Measurements from ENCODE around the gene LIPC. TPM values are rescaled to one million over a fixed set of nuclear protein-coding genes. Genes with fewer than 3 reads are reported as not detected.

Gene LIPC
- total RNA-seq, 2 donors from 2014 or later = 0.50 to 0.68 TPM

DNA sequence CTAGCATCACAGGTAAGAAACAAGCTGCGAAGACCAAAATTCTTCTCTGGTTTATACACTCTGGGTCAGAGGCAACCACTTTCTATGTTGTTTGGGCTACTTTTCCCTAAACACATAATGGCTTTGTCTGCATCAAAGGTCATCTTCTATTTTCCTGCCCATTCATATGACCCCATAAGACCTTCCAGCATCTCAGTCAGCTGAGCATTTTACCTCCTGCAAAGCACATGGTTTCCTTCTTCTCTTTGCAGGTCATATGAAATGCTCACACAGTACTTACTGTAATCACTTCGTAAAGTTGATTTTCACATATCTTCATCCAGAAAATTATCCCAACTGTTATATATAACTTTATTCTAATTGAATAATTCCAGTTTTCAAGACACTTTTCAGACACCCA, 34.8 kb downstream of the LIPC start:
- no peak for DNase-seq
- ATAC-seq = no peak
- intact Hi-C loops (cut with DNase I) = no loop called here

DNA sequence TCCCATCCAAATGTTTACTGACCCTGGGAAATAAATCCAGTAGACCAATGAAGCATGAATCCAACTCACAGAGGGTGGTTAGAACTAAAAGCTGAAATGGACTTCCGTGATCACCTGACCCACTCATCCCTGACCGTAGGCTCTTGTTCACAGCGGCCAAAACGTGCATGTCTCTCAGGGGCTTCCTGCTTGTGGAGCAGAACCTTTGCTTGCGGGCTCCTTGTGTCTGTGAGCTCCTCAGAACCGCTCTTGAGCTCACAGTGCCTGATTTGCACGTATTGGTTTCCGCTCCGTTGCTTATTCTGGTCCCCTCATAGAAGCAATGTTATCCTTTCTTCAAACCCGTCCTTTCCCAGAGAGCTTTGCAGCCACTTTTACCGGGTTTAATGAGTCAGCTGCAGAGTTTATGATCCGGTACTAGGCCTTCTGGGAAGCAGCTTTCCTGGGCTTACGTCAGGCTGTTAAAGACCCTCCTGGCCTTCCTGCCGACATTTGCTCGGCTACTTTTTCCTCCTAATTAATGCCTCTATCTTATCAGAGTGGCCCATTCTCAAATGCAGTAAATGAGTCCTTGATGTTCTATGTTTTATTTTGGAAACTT, 35.4 kb downstream of the LIPC start:
- intact Hi-C loops (cut with DNase I) = no loop called here
- ATAC-seq (no peak), DNase-seq (no peak)

- DNase-seq (no peak), ATAC-seq (no peak)
- intact Hi-C loops (cut with DNase I) = no loop called here
Measured at GRCh38 chr15:58467722-58468423, 36.1 kb downstream of the LIPC start.

DNA sequence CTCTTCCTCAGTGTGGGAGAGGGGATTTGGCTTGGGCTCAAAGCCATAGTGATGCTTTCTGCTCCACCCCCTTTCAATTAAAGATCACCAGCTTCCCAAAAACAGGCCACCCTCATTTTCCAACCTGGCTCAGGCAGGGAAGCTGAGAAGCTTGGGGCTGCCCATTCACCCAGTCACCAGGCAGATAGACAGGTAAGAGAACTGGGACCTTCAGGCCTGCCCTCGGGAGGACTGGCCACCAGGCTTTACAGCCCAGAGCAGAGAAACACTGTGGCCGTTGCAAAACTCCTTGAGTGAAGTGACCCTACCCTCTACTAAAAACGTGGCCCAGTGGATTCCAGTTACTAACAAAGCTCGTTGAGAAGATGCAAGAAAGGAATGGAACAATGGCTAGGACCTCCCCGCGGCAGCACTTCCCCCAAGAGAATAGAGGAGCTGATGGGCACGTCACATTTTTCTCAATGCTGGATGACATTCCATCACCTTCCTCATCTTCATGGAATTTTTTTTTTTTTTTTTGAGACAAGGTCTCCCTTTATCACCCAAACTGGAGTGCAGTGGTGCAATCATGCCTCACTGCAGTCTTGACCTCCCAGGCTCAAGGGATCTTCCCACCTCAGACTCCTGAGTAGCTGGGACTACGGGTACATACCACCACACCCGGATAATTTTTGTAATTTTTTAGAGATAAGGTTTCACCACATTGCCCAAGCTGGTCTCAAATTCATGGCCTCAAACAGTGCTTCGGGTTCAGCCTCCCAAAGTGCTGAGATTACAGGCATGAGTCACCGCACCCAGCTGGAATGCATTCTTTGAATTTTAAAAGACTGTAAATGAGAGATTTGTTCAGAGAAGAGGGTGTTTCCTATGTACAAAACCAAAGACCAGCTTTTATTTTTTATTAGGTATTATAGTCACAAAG, 37.9 kb downstream of the LIPC start:
- intact Hi-C loops (cut with DNase I) = no loop called here
- peak; percentile 58 to 88 for ATAC-seq
- DNase-seq = peak; percentile 58

DNA sequence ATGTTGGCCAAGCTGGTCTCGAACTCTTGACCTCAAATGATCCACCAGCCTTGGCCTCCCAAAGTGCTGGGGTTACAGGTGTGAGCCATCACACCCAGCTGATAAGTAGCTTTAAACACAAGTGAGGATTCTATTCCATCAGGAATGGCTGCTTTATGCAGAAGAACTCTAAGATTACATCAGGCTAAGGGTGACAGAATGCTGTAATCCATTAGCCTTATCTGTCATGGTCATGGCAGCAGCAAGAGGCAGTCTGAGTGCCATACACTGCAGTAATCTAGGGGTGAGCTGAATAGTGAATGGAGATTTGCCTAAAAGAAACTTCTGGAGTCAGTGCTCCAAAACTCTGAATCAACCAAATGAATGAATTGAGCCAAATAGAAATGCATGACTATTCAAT, 39.6 kb downstream of the LIPC start:
- intact Hi-C loops (cut with DNase I) = no loop called here
- no peak for DNase-seq
- no peak for ATAC-seq

DNA sequence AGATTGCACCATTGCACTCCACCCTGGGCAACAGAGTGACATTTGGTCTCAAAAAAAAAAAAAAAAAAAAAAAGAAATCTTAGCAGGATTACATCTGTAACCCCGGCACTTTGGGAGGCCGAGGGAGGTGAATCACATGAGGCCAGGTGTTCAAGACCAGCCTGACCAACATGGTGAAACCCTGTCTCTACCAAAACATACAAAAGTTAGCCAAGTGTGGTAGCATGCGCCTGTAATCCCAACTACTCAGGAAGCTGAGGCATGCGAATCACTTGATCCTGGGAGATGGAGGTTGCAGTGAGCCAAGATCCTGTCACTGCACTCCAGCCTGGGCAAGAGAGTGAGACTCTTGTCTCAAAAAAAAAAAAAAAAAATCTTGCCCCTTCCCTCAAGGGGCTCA, 40.4 kb downstream of the LIPC start:
- ATAC-seq (no peak), DNase-seq (no peak)
- intact Hi-C loops (cut with DNase I) = no loop called here

DNA sequence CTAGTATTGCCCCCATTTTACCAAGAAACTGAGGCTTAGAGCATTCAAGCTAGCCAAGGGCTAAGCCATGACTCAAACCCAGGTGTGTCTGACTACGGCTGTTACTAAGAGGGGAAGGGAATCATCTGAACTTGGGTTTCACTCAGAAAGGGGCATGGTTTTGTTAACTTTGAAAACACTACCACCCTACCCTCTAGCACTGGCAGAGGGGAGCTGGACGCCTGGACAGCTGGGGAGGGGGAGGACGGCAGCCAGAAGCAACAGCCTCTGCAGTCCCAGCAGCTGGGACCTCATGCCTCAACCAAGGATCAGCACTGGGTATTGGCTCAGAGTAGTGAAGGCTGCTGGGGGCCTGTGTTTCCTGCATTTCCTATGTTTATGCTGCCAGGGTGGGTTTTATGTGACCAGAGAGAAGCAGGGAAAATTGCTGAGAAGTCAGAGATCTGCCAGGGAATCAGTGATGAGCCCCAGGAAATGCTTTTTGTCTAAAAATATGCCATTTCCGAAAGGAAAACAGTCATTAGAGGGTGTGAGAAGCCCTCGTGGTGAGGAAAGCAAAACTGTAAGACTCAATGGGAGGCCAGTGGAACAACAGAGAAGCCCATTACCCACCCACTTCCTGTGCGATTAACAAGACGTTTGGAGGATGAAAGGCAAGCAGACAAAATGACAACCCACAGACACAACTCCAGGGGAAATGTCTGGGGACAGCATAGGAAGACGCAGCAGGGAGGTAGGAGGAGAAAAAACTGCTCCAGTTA, 41.2 kb downstream of the LIPC start:
- intact Hi-C loops (cut with DNase I) = no loop called here
- no peak for DNase-seq
- peak in 1 of 2 donors; percentile 3 for ATAC-seq

DNA sequence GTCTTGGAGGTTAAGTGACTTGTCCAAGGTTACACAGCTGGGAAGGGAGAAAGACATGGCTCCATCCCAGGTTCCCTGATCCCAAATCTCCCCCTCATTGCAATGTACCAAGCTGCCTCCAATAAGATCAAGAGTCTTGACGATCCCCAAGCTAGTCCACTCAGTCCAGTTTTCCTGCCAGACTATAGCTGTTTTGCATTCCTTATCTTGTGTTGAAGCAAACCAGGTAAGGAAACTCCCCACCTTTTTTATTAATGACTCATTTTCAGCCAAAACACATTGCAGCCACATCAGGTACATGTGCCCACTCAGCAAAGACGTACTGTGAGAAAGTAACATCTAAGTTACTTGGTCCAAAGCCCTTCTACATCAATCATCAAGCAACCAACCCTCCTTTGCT, 41.9 kb downstream of the LIPC start:
- DNase-seq (no peak), ATAC-seq (peak in 1 of 2 donors; percentile 61)
- intact Hi-C loops (cut with DNase I) = no loop called here

DNA sequence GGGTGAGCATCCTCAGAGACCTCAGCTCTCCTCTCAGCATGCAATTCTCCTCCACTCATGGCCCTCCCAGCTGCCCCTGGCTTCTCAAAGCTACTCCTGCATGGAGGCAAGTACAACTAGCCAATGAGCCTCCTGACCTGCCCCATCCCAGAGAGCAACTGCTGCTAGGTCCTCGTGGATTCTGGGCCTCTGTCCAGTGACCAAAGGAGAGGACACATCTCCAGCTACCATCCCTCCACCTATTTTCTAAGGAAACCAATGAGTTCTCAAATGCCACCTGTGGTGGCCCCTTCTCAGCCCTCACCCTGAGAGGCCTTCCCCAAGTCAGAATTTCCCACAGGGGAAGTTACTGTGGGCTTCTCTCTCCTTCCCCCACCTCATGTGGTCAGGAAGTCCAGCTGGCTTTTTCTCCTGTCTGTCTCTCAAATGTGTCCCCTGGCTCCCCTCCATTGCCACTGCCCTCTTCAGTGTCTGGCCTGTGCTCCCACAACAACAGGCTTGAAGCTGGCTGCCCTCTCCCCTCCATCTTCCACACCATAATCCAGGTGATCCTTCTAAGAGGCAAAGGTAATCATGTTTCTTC, 43.0 kb downstream of the LIPC start:
- DNase-seq (no peak), ATAC-seq (no peak)
- intact Hi-C loops (cut with DNase I) = no loop called here

- ATAC-seq (peak; percentile 36 to 60), DNase-seq (peak; percentile 37)
- intact Hi-C loops (cut with DNase I) = no loop called here
Measured at GRCh38 chr15:58475573-58476524, 44.1 kb downstream of the LIPC start.

GRCh38 chr15:58476525-58477162, 44.9 kb downstream of the LIPC start:
- intact Hi-C loops (cut with DNase I) = no loop called here
- DNase-seq = no peak
- no peak for ATAC-seq

- DNase-seq = no peak
- intact Hi-C loops (cut with DNase I) = no loop called here
- no peak for ATAC-seq
Measured at GRCh38 chr15:58477170-58477569, 45.4 kb downstream of the LIPC start.

DNA sequence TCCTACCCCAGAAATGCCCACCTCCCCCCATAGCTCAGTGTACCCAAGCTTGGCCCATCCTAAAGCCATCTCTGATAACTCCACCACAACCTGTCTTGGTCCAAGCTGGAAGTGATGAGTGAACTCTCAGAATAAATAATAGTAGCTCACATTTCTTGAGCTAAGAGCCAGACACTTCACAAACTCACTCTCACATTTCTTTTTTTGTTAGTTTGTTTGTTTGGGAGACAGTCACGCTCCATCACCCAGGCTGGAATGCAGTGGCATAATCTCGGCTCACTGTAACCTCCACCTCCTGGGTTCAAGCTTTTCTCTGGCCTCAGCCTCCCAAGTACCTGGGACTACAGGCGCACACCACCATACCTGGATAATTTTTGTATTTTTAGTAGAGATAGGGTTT, 46.2 kb downstream of the LIPC start:
- DNase-seq = no peak
- ATAC-seq = no peak
- intact Hi-C loops (cut with DNase I) = no loop called here

- no peak for ATAC-seq
- no peak for DNase-seq
- intact Hi-C loops (cut with DNase I) = no loop called here
Measured at GRCh38 chr15:58478579-58478978, 46.8 kb downstream of the LIPC start.

DNA sequence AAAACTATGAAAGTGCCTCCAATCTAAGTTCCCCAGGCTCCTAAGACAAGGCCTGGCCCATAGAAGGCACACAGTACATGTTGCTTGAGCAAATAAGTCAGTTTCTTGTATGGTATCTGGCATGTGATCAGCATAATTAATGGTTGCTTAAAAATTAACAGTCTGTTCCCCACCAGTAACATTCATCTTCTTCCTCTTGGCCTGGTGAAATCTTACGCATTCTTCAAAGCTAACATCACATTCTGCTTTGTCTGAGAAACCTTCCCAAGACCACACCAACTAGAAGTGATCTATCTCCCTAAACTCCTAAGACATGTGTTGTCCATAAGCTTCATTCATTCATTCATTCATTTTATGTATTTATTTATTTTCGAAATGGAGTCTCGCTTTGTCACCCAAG, 48.1 kb downstream of the LIPC start:
- DNase-seq (no peak), ATAC-seq (no peak)
- intact Hi-C loops (cut with DNase I) = no loop called here

GRCh38 chr15:58483376-58483775, 51.6 kb downstream of the LIPC start:
- no peak for DNase-seq
- intact Hi-C loops (cut with DNase I) = no loop called here
- ATAC-seq = peak in 1 of 2 donors; percentile 41

DNA sequence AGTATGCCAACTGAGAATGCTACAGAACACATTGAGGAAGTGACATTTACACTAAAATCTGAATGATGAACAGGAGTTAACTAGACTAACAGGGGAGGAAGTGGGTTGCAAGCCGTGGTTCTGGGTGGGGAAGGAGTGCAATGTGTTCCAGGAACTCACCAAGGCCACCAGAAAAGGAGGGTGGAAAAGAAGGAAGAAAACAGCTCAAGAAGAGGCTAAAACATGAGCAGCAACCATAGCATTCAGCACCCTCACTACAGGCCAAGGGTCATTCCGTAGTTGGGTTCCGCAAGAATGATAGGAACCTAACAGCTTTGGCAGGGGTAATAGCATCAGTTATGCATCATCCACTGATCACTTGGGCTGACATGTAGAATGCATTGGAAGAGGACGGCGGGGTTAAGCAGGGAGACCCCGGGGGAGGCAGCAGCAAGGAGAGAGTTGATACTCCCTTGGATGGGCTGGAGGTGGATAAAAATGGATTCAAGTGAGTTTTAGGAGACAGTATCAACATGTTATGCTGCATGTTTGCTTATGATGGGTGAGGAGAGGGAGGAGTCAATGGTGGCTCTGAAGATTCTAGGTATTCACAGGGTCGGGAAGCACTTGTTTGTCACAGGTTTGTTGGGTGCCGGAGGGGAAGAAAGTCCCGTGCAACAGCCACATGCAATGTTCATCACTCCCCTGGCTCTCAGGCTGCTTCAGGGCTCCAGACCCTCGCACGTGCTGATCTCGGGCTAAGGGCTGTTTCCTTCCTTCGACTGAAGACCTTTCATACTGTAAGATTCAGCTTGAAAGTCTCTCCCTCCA, 53.2 kb downstream of the LIPC start:
- DNase-seq = peak; percentile 46
- intact Hi-C loops (cut with DNase I) = loop anchor here in 1 of 2 donors (5.0 kb wide), 1 partner anchor 43 kb away; no protein-coding TSS in a partner anchor
- ATAC-seq = peak in 1 of 2 donors; percentile 19
